ENCODE results near the gene NALCN. TPM values are rescaled to one million over a fixed set of nuclear protein-coding genes. Genes with fewer than 3 reads are reported as not detected.

The NALCN gene
- total and polyA plus RNA-seq, 5 experiments from 2014 or later: not detected

DNA sequence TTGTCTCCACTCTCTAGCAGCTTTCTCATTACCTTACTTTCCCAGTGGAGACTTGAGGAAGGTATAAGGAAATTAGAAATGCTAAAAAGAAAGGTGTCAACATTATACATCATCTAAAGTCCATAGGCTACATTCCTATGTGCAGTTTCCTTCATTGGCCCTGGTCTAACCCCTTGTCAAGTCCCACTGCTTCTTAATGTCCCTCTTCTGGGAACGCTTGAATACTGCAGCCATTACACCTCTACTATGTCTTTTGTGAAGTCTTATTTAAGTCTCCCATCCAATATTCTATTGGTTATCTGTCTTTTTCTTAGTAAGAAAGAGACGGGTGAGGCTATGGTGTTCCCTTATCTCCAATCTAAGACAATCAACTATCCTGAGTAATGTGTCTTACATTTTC, 409.1 kb downstream of the NALCN start:
- no peak for DNase-seq
- H3K4me3 Mint-ChIP-seq: no peak overlapping the region
- H3K27me3 Mint-ChIP-seq: peaks cover 4 to 22% (median 8%) of the 10 kb centered on the region in 5 donors
- POLR2A ChIA-PET: no interaction called here
- H3K27ac Mint-ChIP-seq: no peak overlapping the region
- H3K36me3 Mint-ChIP-seq: no peaks in the 10 kb centered on the region
- ATAC-seq: no peak
- no peaks in the 10 kb centered on the region for H3K9me3 Mint-ChIP-seq
- no peaks in the 10 kb centered on the region for H3K4me1 Mint-ChIP-seq

Other genes starting within 250 kb of the NALCN start
- not detected for gene ITGBL1, start 36.2 kb upstream of the NALCN start, total RNA-seq
- gene ITGBL1, start 36.2 kb upstream of the NALCN start, polyA plus RNA-seq: not detected

Measured in naive thymus-derived CD8-positive, alpha-beta T cell (primary cell).